HEK293 (cell line): ENCODE data around the gene ETV3.

ENCODE experiments used
- HOXA7 ChIP-seq: sonication (generic); formaldehyde crosslinking; IDR thresholded peaks from 2 replicates; pipeline ENCODE4 v1.8.1; 2022; ENCODE audit warnings: missing genetic modification reagents, borderline replicate concordance
- TCF7L2 ChIP-seq: IDR thresholded peaks from 2 replicates; pipeline ENCODE4 v1.6.1; 2011; ENCODE audit warnings: low read depth, mild to moderate bottlenecking, inconsistent platforms, low read length, moderate library complexity, borderline replicate concordance
- ZNF121 ChIP-seq: fragments of 450-650 bp; formaldehyde crosslinking; IDR thresholded peaks from 2 replicates; pipeline ENCODE4 v1.5.1; 2016; ENCODE audit warnings: missing biosample characterization, missing genetic modification characterization
- ZNF24 ChIP-seq: fragments of 450-650 bp; formaldehyde crosslinking; IDR thresholded peaks from 2 replicates; pipeline ENCODE4 v1.5.1; 2016; ENCODE audit warnings: missing biosample characterization, missing genetic modification characterization
- ZNF558 ChIP-seq: fragments of 450-650 bp; formaldehyde crosslinking; IDR thresholded peaks from 2 replicates; pipeline ENCODE4 v1.5.1; 2016; ENCODE audit warnings: missing biosample characterization, missing genetic modification characterization
- ZNF792 ChIP-seq: fragments of 450-650 bp; formaldehyde crosslinking; IDR thresholded peaks from 2 replicates; pipeline ENCODE4 v1.5.1; 2016; ENCODE audit warnings: missing biosample characterization, missing genetic modification characterization

DNA sequence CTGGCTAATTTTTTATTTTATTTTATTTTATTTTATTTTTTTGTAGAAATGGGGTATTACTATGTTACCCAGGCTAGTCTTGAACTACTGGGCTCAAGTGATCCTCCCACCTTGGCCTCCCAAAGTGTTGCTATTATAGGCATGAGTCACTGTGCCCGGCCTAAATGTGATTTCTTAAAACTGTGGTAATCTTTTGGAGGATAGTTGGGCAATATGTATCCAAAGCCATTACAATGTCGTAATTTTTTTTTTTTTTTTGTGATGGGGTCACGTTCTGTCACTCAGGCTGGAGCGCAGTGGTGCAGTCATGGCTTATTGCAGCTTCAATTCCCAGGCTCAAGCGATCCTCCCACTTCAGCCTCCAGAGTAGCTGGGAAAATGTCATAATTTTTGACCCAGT, 52.8 kb downstream of the ETV3 start:
- TF ChIP-seq HOXA7 (CRISPR knock-in tag) = no peak
- no peak for TF ChIP-seq ZNF558 (tag by site-specific recombination)
- TF ChIP-seq ZNF792 (tag by site-specific recombination) = no peak
- TF ChIP-seq TCF7L2 = no peak
- no peak for TF ChIP-seq ZNF24 (tag by site-specific recombination)
- TF ChIP-seq ZNF121 (tag by site-specific recombination) = no peak
